GM12874 (cell line): ENCODE data around the gene MAGIX.

Source experiments
- CTCF ChIP-seq: IDR thresholded peaks from 2 replicates; pipeline ENCODE4 v1.5.1; 2011; ENCODE audit warnings: low read depth, mild to moderate bottlenecking, control low read depth, low read length, moderate library complexity; ENCODE audit not compliant: insufficient read depth

Gene MAGIX

GRCh38 chrX:49166914-49167739 is 4.6 kb downstream of the MAGIX start:
- no peak for TF ChIP-seq CTCF

GRCh38 chrX:49167740-49168108 is 5.2 kb downstream of the MAGIX start:
- TF ChIP-seq CTCF = no peak

DNA sequence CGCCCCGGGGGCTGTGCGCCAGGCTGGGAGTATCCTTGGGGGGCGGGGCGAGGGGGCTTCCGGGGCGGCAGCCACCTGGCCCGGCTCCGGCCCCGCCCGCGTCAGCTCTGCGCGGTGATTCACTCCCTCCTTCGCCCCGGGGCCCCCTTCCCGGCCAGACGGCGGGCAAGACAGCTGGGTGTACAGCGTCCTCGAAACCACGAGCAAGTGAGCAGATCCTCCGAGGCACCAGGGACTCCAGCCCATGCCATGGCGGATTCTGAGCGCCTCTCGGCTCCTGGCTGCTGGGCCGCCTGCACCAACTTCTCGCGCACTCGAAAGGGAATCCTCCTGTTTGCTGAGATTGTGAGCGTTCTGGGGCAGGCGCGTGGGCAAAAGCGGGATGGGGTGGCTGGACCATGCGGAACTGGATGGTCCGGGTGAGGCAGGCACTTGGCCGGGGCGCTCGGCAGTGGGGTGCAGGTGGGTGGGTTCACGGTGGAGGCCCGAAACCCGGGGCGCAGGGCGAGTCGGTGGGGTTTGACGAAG is 9.3 kb downstream of the MAGIX start, which contains the start of gene PLP2:
PLP2 (plus strand) TSS at position 147 of the 528 bp plus-strand sequence; CDS start at position 250, 103 bp downstream.
- no peak for TF ChIP-seq CTCF

GRCh38 chrX:49172280-49172780 is 9.8 kb downstream of the MAGIX start:
- TF ChIP-seq CTCF = no peak

- no peak for TF ChIP-seq CTCF
Observed at GRCh38 chrX:49174723-49175122, 12.2 kb downstream of the MAGIX start.

DNA sequence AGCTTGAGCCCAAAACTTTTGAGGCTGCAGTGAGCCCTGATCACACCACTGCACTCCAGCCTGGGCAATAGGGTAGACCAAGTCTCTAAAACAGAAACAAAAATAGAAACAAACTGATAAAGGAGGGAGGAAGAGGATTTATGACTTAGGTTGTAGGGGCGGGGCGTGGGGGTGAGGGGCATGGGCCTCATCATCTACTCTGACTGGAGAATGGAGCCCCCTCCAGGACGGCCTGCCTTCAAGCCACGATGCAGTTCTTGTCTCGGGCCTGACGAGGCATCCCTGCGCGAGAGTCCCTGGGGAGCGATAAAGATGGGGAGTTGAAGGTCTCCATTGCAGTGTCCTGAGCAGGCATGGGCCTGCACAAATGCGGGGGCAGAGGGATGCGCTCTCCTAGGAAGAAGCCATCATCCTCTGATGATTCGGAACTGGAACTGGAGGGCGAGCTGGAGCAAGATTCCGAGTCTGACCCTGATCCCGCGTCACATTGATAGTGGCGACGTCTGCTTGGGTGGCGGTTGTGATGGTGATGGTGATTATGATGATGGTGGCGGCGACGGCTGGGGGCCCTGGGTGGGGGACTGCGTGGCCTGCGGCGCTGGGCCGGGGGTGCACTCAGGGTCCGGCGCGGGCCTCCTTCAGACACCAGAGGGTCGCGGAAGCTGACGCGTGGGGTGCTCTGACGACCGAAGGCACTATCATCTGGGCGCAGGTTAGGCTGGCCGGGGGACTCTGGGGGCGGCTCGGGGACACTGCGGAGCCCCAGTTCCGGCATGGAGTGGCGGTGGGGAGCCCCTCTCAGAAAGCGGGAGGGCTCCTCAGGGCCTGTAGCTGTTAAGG is 13.1 kb downstream of the MAGIX start:
- TF ChIP-seq CTCF = no peak
